HG03575 (cell line): ENCODE measurements around the gene TGFBRAP1.

Source experiments
- ATAC-seq: cut with Tn5 transposase; IDR thresholded peaks from one replicate; pipeline ENCODE4 v1.9.1; 2021; ENCODE audit not compliant: unreplicated experiment, insufficient number of reproducible peaks, low FRiP score; ENCODE audit errors: extremely low read depth

Gene TGFBRAP1

DNA sequence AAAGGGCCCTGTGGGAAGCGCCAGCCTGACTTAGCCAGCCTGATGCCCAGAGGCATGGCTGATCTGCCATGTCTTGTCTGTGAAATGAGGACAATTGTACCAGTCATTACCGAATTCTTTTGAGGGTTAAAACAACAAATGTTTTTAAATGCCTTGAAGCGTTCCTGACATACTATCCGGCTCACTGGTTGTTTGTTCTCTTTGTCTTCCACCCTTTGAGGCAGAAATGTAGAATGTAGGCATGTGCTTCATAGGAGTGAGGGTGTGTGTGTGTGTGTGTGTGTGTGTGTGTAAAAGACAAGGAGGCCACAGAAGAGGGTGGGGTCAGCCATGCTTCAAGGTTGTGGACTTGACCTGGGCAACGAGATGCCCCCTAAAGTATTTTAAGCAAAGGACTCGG, 35.5 kb downstream of the TGFBRAP1 start:
- ATAC-seq = no peak

DNA sequence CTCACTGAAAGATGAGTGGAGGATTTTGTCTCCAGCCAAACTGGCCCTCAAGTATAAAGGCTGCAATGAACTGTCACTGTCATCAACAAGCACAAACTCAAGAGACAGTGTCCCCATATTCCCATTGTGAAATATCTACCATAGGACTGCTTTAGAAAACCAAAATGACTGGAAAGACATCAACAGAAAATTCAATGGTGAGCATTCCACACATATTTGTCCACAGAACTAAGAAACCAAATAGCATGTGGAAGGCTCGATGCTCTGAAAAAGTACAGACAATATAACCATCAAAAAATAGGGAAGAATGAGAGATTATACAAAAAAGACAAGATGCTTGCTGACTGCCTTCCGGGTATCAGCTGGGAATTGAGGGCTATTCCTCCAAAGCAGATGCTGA, 37.6 kb downstream of the TGFBRAP1 start:
- no peak for ATAC-seq

DNA sequence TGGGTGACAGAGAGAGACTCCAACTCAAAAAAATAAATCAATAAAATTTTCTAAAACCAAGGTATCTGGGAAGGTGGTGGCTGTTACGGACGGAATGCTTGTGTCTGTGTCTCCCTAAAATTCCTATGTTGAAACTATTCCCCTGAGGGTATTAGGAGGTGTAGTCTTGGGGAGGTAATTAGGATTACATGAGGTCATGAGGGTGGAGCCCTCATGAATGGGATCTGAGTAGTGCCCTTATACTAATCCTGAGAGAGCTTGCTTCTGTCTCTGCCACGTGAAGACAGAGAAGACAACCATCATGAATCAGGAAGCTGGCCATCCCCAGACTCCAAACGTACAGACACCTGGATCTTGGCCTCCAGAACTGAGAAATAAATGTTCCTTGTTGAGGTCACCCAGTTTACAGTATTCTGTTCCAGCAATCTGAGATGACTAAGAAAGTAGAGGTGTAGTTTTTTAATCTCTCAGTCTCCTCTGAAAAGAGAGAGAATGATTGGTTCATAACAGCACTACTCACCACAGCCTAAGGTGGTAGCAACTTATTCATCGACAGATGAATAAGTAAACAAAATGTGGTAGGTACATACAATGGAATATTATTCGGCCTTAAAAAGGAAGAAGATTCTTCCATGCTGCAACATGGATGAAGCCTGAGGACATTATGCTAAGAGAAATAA, 38.4 kb downstream of the TGFBRAP1 start:
- no peak for ATAC-seq

DNA sequence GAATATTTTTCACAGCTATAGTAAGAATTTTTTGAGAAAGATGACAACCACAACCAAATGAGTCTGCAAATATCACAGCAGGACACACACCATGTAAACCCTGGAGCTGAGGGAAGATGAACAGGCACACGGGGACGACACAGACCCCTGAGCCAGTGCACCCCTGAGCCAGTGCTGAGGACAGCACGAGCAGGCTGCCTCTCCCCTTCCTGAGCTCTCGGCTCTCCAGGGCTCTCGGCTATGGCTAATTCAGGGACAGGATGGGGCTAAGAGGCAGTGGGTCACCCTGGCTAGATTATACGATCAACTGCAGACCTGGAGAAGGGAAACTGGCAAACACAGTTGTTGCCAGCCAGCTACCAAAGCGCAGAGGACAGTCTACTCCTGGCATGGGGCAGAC, 41.4 kb downstream of the TGFBRAP1 start:
- no peak for ATAC-seq

DNA sequence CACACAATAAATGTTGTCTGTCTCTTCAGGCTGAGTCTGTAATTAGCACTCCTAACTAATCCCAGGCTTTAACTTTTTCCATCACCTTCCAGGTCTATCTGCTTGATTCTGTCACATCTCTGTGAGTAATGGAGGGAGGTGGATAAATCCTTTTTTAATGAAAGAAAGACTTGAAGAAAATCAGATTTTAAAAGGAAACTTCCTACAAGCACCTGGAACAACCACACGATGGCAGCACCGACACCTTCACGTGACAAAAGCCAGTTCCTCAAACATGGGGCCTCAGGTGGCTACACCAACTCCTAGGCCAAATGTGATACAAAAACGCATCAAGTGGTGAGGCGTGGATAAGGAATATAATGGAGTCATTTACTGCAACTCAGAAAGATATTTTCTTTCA, 41.8 kb downstream of the TGFBRAP1 start:
- no peak for ATAC-seq

DNA sequence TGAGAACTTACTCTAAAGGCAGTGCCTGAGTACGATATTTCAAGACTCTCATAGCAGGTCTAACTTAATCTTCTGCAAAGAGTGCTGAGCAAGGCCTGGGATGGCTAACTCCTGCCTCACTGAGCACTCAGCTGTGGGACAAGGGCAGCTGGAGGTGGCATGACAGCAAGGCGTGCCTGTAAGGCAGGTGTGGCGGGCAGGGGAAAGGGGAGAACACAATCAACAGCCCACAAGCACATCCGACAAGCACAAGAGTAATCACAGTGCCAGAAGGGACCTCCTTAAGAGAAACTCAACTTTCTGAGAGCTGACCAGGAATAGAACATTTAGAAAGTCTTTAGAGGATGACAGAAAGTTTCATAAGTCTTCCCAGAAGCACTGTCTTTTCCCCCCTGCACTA, 46.0 kb downstream of the TGFBRAP1 start:
- no peak for ATAC-seq

DNA sequence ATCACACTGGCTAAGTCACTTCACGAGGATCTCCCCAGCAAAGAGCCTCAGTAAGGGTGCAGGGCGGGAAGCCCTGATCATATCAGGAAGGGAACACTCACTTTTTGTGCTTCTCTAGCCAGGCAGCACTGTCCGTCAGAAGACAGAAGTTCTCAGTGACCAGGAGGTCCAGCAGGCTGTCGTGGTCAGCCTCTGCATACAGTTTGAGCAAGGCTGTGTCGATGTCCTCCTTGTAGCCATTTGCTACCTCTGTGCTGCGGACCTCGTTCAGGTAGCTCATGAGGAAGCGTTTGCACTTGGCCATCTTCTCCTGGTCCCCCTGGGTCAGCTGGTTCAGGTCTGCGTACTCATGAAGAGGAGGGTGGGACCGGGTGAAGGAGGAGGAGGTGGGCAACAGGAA, 49.3 kb downstream of the TGFBRAP1 start:
- ATAC-seq = no peak

DNA sequence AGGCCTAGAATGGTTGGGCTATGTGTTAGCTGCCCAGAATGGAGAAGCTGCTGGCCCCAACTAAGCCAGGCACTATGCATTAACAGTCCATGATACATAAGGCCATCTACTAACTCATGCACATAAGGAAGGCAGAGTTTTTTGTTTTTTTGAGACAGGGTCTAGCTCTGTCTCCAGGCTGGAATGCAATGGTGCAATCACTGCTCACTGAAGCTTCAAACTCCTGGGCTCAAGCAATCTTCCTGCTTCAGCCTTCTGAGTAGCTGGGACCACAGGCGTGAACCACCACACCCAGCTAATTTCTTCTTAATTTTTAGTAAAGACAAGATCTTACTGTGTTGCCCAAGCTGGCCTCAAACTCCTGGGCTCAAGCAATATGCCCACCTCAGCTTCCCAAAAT, 50.4 kb downstream of the TGFBRAP1 start:
- ATAC-seq = no peak

DNA sequence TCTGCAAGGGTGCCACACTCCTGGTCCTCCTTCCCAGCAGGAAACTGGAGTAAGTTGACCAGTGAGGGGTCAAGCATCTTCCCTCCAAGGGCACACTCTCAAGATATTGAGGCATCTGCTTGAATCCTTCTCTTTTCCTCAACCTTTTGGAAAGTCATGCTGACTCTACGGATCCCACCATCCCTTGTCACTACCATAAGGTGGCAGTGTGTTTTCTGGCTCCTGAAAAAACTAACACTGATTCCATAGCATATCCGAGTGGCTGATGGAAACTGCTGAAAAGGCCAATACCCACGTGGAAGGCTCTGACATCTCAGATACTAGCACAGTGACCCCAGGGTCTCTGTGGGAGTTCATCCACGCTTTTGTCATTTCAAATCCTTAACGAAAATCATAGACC, 50.9 kb downstream of the TGFBRAP1 start:
- no peak for ATAC-seq

DNA sequence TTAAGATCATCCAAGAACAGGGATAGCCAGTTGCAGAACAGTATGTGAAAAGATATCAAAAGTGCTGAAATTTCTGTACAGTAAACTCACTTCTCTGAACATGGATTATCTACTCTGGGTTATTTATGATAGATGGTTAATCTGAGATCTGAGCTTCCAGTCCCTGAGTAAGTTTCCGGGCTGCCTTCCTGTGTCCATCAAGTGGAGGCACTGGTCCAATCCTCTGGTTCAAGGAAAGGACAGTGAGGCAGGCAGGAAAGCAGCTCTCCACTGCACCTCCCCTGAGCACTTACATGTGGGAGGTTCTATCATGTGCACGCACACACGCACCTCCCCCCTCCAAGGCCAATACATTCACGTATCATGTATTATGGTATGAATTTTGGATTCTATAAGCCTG, 55.5 kb downstream of the TGFBRAP1 start:
- no peak for ATAC-seq

DNA sequence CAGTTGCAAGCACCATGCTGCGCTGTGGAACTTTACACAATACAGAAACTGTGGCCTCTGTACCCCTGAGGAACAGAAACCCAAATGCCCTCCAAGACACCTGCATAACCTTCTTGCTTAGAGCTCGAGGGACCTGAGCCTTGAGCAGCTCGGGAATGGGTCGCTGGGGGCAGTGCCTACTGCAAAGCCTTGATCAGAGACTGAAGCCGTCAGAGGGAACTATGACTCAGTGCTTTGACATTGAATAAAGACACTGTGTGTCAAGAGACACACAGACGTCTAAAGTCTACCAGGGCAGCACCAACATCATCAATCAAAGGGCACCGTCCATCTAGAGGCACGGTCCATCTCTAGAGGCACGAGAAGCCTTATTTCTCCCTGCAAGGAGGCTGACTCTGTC, 57.4 kb downstream of the TGFBRAP1 start:
- ATAC-seq = no peak

DNA sequence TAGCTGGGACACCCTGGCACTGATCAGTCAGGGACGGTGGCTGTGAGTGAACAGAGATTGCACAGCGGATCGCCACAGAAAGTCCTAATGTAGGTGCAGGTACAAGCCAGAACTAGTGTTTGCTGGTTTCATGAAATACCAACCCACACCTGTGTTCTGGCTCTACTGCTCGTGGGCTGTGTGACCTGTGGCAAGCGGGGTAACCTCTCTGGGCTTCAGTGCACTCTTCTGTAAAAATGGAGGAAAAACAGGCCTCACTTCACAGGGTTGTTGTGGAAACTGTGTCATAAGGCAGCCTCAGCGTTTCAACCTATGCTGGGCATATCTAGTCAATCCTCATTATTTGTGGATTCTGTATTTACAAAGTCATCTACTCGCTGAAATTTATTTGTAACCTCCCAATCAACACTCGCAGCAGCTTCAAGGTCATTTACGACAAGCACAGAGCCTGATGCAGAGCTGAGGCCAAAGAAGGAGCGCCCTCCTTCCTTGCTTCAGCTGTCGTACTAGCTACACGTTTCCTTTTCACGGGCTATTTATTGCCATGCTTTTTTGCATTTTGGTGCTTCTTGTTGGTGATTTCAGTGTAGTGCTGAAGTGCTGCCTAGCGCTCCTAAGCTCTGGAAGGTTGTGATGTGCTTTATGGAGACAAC, 58.0 kb downstream of the TGFBRAP1 start:
- ATAC-seq = no peak

DNA sequence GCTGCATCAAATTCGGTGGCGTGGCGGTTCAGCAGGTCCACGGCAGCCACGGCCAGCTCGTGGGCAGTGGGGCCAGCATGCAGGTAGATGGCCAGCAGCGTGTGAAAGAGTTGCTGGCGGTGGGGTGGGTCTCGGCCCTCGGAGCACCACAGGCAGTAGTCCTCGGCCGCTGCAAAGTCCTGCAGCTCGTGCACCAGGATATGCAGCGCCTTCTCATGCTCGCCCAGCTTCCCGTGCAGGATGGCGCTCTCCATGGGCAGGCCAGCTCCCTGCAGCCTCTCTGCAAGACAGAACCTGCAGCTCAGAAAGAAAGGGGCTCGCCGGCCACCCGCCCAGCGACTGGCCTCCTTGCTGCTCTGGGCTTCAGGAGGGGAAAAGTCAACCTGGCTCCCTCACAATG, 60.1 kb downstream of the TGFBRAP1 start:
- no peak for ATAC-seq

DNA sequence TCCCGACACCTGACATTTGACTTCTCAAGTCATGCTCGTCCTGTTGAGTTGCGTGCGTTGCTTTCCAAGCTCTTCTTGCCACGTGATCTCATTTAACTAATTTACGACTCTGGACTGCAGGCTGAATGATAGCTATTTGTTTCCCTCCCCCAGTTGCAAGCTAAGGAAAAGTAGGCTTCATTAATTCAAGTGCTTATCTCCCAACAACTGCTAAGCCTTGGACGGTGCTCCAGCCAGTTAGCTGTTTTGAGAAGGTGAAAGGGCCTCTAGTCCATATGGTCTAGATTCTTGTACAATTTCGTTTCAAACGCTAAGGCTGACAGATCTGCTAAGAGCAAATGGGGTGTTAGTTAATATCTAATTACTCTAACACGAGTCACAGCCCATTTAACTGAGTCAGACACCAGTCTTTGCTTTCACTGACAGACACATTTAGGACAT, 66.9 kb downstream of the TGFBRAP1 start:
- ATAC-seq = no peak

DNA sequence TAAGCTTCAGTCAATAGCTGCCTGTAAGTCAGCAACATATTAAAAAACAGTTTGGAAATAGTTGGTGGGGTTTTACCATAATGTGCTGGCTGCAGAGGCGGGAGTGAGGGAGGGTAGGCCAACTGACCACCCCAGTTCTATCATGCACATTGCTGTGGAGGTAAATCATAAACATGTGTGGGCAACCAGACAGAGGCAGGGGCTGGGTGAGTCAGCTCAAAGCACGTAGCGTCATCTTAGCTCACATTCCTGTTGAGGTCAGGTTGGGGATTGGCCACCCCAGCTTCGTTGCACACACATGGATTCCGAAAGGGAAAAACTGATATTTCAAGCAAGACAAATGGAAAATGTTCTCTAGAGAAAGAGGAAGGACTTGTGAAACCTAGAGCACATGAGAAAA, 68.5 kb downstream of the TGFBRAP1 start:
- no peak for ATAC-seq

DNA sequence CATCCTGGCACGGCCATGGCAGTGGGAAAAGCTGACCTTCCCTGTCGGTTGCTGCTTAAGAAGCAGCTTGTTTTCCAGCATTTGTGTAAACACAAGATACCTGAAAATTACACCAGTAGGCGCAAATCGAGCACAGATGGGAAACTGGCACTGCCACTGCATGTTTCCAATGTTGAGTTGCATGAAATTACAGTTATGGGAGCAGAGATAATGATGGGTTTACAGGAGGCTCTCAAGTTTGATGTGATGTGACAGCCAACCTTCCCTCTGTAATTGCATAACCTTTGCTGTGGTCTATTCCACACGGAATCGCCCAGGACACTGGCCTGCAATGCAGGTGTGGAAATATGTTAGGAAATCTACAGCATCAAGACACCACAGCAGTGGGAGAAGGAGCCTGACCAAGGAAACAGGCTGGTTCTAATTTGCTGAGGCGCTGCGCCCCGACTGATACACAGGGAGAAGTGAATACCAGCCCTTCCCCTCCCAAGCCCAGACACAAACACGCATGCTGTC, 70.6 kb downstream of the TGFBRAP1 start:
- ATAC-seq = no peak

DNA sequence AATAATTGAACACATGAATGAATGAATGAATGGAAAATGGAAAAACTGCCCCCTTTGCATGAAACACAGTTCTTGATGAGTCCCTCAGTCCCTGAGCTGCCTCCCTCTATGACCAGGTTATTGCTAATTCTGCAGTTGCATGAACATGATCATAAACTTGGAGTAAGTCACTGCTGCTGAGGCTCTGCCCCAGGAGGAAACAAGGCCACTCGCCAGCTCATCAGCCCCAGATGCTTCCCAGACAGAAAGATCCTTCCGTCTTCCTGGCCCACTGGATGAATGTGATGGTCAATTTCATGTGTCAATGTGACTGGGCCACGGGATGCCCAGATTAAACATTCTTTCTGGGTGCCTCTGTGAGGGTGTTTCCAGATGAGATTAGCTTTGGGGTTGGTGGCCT, 71.6 kb downstream of the TGFBRAP1 start:
- no peak for ATAC-seq

DNA sequence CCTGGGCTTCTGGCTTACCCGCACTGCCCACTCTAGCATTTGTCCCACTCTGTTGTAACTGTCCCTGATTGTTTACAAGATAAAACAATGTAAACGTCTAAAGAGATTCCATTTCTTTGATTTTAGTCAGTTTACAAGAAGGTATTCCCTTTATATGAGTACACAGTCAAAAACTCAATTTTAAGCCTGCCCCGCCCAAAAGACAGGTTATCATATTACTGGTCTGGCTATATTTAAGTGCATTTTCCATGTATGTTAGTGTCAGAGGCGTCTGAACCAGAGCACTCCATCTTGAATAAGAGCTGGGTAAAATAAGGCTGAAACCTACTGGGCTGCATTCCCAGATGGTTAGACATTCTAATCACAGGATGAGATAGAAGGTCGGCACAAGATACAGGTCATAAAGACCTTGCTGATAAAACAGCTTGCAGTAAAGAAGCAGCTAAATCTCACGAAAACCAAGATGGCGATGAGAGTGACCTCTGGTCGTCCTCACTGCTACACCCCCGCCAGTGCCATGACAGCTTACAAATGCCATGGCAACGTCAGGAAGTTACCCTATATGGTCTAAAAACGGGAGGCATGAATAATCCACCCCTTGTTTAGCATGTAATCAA, 73.0 kb downstream of the TGFBRAP1 start:
- ATAC-seq = no peak

DNA sequence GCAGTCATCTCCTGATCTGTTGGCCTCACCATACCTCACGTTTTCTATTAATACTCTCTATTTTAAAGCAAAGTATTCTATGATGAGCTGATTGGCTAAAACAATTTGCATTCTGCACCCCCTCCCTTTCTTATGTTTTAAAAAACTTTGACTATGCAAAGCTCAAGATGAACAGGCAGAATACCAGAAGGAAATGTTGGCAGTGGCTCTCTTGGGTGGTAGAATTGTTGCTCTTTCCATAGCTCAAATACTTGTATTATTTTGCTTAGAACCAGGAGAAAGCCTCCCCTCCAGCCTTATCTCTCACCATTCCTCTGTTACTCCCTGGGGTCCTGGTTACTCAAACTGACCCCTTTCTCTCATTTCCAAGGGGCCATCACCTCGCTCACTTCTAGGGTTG, 73.6 kb downstream of the TGFBRAP1 start:
- no peak for ATAC-seq

DNA sequence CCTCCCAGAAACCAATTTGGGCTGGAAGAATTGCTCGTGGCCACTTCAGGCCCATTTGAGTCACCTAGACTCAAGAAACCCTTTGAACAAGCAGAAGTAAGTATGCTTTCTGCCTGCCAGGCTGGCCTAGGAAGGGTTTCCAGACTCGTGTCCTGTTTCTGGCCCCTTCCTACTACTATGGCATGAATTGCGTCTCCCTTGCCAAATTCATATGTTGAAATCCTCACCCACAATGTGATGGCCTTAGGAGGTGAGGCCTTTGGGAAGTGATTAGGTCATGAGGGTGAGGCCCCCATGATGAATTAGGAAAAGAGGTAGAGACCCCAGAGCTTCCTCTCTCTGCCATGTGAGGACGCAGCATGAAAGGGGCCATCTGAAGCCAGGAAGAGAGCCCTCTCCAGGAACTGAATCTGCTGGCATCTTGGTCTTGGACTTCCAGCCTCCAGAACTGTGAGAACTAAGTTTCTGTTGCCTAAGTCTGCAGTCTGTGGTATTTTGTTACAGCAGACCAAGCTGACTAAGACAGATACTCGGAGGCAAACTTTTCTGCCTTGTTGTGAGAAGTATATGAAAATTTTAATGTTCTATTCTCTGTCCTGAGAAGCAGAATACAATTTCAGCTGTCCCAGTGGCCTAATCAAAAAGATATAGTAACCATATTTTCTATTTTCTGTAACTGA, 74.9 kb downstream of the TGFBRAP1 start:
- ATAC-seq = no peak
